Nephron (organoid): ENCODE measurements around the gene SNRPB.

Experiments
- H3K27ac Mint-ChIP-seq, 3 experiments: 2 replicates each; pipeline ENCODE4 v1.8.0; 2020; ENCODE audit warnings: mixed read lengths in 3 of 3, mild to moderate bottlenecking in 2 of 3, moderate library complexity in 1 of 3
- H3K27me3 Mint-ChIP-seq: 2 replicates; pipeline ENCODE4 v1.8.0; 2021; ENCODE audit warnings: low read depth, mild to moderate bottlenecking, moderate library complexity, mixed read lengths
- H3K36me3 Mint-ChIP-seq: 2 replicates; pipeline ENCODE4 v1.8.0; 2020; ENCODE audit warnings: low read depth, mixed read lengths
- H3K4me1 Mint-ChIP-seq: 2 replicates; pipeline ENCODE4 v1.8.0; 2020; ENCODE audit warnings: mixed read lengths
- H3K4me3 Mint-ChIP-seq, 3 experiments: 2 replicates each; pipeline ENCODE4 v1.8.0; 2020; ENCODE audit warnings: mild to moderate bottlenecking in 3 of 3, mixed read lengths in 3 of 3, moderate library complexity in 2 of 3
- H3K9me3 Mint-ChIP-seq: 2 replicates; pipeline ENCODE4 v1.8.0; 2020; ENCODE audit warnings: mixed read lengths
- TF ChIP-seq, protein P1 (sequence below), 3 experiments: fragments of 200-600 bp; sonication (generic); IDR thresholded peaks; one replicate each; pipeline ENCODE4 v1.5.0; 2021; ENCODE audit warnings: antibody characterized with exemption in 3 of 3; ENCODE audit not compliant: unreplicated experiment in 3 of 3

Gene SNRPB

DNA sequence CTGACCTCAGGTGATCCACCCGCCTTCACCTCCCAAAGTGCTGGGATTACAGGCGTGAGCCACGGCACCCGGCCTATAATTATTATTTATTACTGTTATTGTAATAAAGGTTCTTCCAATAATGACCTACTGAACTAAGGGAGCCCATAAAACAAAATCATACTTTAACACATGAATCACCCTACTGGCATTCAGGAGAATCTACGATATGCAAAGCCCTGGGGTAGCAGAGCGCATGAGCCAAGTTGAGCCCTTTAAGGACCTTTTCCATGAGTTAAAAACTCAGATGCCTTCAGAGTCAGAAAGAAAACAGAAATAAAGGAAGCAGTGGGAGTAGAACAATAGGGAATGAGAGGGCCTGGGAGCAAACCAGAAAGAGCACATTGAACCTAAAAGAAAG lies 41.5 kb downstream of the SNRPB start:
- H3K27me3 Mint-ChIP-seq: peaks cover 4% of the 10 kb centered on the region
- H3K27ac Mint-ChIP-seq: no peak overlapping the region
- no peaks in the 10 kb centered on the region for H3K36me3 Mint-ChIP-seq
- H3K4me3 Mint-ChIP-seq: no peak overlapping the region
- peaks cover 3% of the 10 kb centered on the region for H3K9me3 Mint-ChIP-seq
- no peaks in the 10 kb centered on the region for H3K4me1 Mint-ChIP-seq
- TF ChIP-seq, protein P1, sequence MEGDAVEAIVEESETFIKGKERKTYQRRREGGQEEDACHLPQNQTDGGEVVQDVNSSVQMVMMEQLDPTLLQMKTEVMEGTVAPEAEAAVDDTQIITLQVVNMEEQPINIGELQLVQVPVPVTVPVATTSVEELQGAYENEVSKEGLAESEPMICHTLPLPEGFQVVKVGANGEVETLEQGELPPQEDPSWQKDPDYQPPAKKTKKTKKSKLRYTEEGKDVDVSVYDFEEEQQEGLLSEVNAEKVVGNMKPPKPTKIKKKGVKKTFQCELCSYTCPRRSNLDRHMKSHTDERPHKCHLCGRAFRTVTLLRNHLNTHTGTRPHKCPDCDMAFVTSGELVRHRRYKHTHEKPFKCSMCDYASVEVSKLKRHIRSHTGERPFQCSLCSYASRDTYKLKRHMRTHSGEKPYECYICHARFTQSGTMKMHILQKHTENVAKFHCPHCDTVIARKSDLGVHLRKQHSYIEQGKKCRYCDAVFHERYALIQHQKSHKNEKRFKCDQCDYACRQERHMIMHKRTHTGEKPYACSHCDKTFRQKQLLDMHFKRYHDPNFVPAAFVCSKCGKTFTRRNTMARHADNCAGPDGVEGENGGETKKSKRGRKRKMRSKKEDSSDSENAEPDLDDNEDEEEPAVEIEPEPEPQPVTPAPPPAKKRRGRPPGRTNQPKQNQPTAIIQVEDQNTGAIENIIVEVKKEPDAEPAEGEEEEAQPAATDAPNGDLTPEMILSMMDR (IDR thresholded peaks at IDR 0.05; ENCODE audit: unreplicated experiment in 3 of 3): no peak

DNA sequence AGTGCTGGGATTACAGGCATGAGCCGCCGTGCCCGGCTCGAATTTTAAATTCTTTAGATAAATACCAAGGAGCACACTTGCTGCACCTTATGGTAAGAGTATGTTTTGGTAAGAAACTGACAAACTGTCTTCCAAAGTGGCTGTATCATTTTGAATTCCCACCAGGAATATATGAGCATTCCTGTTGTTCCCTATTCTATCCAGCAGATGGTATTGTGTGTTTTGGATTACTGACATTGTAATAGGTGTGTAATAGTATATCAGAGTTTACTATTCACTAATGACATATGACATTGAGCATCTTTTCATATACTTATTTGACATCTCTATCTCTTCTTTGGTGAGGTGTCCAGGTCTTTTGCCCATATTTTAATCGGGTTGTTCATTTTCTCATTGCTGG lies 49.3 kb downstream of the SNRPB start:
- Mint-ChIP-seq H3K27ac (no peak overlapping the region), H3K9me3 (peaks cover 3% of the 10 kb centered on the region), H3K4me1 (no peaks in the 10 kb centered on the region), H3K27me3 (peaks cover 18% of the 10 kb centered on the region), H3K4me3 (no peak overlapping the region), H3K36me3 (no peaks in the 10 kb centered on the region)
- TF ChIP-seq, protein P1 (IDR thresholded peaks at IDR 0.05; ENCODE audit: unreplicated experiment in 3 of 3): peak; percentile 13 to 20 (median 16)

DNA sequence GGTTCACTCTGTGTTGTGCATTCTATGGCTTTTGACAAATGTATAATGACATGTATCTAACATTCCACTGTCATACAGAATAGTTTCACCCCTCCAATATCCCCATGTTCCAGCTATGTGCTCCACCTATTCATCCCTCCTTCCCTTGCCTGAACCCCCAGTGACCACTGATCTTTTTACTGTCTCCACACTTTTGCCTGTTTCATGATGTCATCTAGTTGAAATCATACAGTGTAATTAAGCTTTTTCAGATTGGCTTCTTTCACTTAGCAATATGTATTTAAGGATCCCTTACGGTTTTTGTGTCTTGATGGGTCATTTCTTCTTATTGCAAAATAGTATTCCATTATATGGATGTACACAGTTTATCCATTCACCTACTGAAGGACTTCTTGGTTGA lies 50.1 kb downstream of the SNRPB start:
- TF ChIP-seq, protein P1 (IDR thresholded peaks at IDR 0.05; ENCODE audit: unreplicated experiment in 3 of 3): no peak
- no peaks in the 10 kb centered on the region for H3K36me3 Mint-ChIP-seq
- H3K27me3 Mint-ChIP-seq: peaks cover 18% of the 10 kb centered on the region
- no peaks in the 10 kb centered on the region for H3K9me3 Mint-ChIP-seq
- no peak overlapping the region for H3K4me3 Mint-ChIP-seq
- no peak overlapping the region for H3K27ac Mint-ChIP-seq
- no peaks in the 10 kb centered on the region for H3K4me1 Mint-ChIP-seq

DNA sequence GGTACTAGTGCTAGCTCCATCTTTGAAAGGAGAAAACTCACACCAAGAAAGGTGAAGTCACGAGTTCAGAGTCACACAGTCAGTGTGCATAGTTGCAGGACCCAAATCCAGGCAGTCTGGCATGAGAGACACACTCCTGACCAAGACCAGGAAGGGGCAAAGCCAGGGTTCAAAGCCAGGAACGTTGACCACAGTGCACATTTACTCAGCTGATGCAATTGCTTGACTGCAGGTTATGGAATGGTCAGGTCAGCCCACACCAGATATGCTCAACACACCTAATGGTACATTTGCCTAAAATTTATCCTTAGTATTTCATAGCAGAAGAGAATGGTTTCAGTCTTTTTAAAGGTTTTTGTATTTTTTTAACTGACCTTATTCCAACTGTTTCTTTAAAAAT lies 52.2 kb downstream of the SNRPB start:
- H3K27ac Mint-ChIP-seq: no peak overlapping the region
- H3K4me3 Mint-ChIP-seq: no peak overlapping the region
- TF ChIP-seq, protein P1 (IDR thresholded peaks at IDR 0.05; ENCODE audit: unreplicated experiment in 3 of 3): no peak
- no peaks in the 10 kb centered on the region for H3K4me1 Mint-ChIP-seq
- no peaks in the 10 kb centered on the region for H3K36me3 Mint-ChIP-seq
- peaks cover 25% of the 10 kb centered on the region for H3K27me3 Mint-ChIP-seq
- H3K9me3 Mint-ChIP-seq: no peaks in the 10 kb centered on the region

DNA sequence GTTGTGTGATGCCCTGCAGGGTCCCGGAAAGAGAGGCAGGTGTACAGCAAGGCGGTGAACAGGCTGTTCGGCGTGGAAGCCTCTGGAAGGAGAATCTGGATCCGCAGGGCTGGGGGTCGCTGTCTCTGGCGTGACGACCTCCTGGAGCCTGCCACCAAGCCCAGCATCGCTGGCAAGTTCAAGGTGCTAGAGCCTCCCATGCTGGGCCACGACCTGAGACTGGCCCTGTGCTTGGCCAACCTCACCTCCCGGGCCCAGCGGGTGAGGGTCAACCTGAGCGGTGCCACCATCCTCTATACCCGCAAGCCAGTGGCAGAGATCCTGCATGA lies 53.4 kb downstream of the SNRPB start:
- TF ChIP-seq, protein P1 (IDR thresholded peaks at IDR 0.05; ENCODE audit: unreplicated experiment in 3 of 3): no peak
- Mint-ChIP-seq H3K36me3 (no peaks in the 10 kb centered on the region), H3K27me3 (peaks cover 29% of the 10 kb centered on the region), H3K9me3 (no peaks in the 10 kb centered on the region), H3K27ac (no peak overlapping the region), H3K4me3 (no peak overlapping the region), H3K4me1 (no peaks in the 10 kb centered on the region)

DNA sequence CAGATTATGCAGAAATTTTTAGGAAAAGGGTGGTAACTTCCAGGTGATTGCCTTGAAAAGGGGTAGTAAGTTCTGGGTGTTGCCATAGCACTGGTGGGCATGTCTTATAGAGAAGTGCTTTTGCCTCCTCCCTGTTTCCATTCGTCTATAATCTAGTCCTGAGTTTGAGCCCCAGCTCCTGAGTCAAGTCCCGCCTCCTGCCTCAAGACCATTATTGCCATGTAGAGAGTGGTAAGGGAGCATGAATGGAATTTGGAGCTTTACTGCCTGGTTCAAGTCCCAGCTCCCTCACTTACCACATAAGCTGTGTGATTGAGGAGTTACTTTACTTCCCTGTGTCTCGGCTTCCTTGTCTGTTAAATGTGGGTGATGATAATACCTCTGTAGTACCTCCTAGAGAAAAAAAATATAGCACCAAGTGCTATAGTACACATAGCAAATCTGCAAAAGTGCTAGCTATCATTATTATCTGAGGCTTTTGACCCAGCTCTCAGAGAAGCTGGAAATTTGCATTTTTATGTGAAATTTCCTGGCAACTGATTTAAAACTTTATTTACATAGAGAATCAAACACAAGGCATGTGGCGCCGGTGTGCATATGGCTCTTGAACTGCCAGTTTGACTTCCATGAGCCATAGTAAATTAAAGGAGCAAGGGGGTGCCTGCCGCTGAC lies 53.9 kb downstream of the SNRPB start:
- H3K27ac Mint-ChIP-seq: no peak overlapping the region

More for the DNA sequence above, 53.9 kb downstream of the SNRPB start:
- Mint-ChIP-seq H3K4me1 (no peaks in the 10 kb centered on the region), H3K9me3 (no peaks in the 10 kb centered on the region), H3K27me3 (peaks cover 29% of the 10 kb centered on the region), H3K4me3 (no peak overlapping the region), H3K36me3 (no peaks in the 10 kb centered on the region)
- TF ChIP-seq, protein P1 (IDR thresholded peaks at IDR 0.05; ENCODE audit: unreplicated experiment in 3 of 3): no peak
